Panc1 (cell line): Measurements from ENCODE around the gene GREB1L. TPM values are rescaled to one million over a fixed set of nuclear protein-coding genes. Genes with fewer than 3 reads are reported as not detected.

ENCODE experiments used
- ATAC-seq: fragments of 200-7000 bp; cut with Tn5 transposase; 2 replicates; pipeline ENCODE4 v1.9.1; 2020; ENCODE audit warnings: mild to moderate bottlenecking, moderate library complexity
- BruUV-seq: library from RNA; stranded (reverse); fragments of 400-500 nt; replicated peaks from 2 replicates; lab custom pipeline; 2021; lab: Mats Ljungman, UMichigan
- CTCF ChIA-PET: fragments of 300-600 bp; sonication (Branson Sonifier 250); formaldehyde crosslinking; loops from one replicate; lab custom pipeline; 2022; ENCODE audit warnings: antibody characterized with exemption; lab: Charles Lee
- POLR2A ChIA-PET: fragments of 300-600 bp; sonication (Branson Sonifier 250); formaldehyde crosslinking; loops from one replicate; lab custom pipeline; 2022; ENCODE audit warnings: antibody characterized with exemption; lab: Charles Lee
- DNase-seq: peaks from one replicate; pipeline ENCODE4 v3.0.0-alpha.2; 2010; ENCODE audit warnings: low read depth, low spot score
- H3K27ac ChIP-seq: 2 replicates; pipeline ENCODE4 v1.5.1; 2011; ENCODE audit warnings: mild to moderate bottlenecking, low read length, inconsistent platforms
- H3K27me3 ChIP-seq: fragments of 200-500 bp; sonication (Bioruptor generic); 2 replicates; pipeline ENCODE4 v1.6.0; 2014; ENCODE audit warnings: low read length, inconsistent platforms; ENCODE audit not compliant: control insufficient read depth, insufficient read depth
- H3K36me3 ChIP-seq: fragments of 200-500 bp; sonication (Bioruptor generic); 2 replicates; pipeline ENCODE4 v1.5.1; 2014; ENCODE audit warnings: inconsistent platforms, mild to moderate bottlenecking, low read length, moderate library complexity; ENCODE audit not compliant: control insufficient read depth, insufficient read depth
- H3K4me1 ChIP-seq: 2 replicates; pipeline ENCODE4 v1.5.1; 2011; ENCODE audit warnings: inconsistent platforms, mild to moderate bottlenecking, low read length, moderate library complexity; ENCODE audit not compliant: control insufficient read depth, insufficient read depth
- H3K4me3 ChIP-seq, 2 experiments: 2 replicates each; pipeline ENCODE4 v1.5.1; 2011 to 2012; ENCODE audit warnings: low read depth in 2 of 2, low read length in 2 of 2, mild to moderate bottlenecking in 2 of 2, inconsistent platforms in 1 of 2, moderate library complexity in 1 of 2
- H3K9me3 ChIP-seq: fragments of 200-500 bp; sonication (Bioruptor generic); 2 replicates; pipeline ENCODE4 v1.5.1; 2014; ENCODE audit warnings: low read depth, mild to moderate bottlenecking, inconsistent platforms, low read length, moderate library complexity; ENCODE audit not compliant: control insufficient read depth, insufficient read depth
- CTCF ChIP-seq: fragments of 450-650 bp; IDR thresholded peaks from 2 replicates; pipeline ENCODE4 v1.5.1; 2017; ENCODE audit warnings: mild to moderate bottlenecking
- POLR2AphosphoS5 ChIP-seq: IDR thresholded peaks from 2 replicates; pipeline ENCODE4 v1.6.1; 2012; ENCODE audit warnings: mild to moderate bottlenecking, low read depth, low read length, moderate library complexity
- REST ChIP-seq, 2 experiments: IDR thresholded peaks; 2 replicates each; pipeline ENCODE4 v1.6.1; 2011 to 2012; ENCODE audit warnings: low read depth in 2 of 2, control low read depth in 1 of 2, low read length in 1 of 2, mild to moderate bottlenecking in 1 of 2, moderate library complexity in 1 of 2; ENCODE audit not compliant: insufficient read depth in 1 of 2
- SIN3A ChIP-seq: IDR thresholded peaks from 2 replicates; pipeline ENCODE4 v1.6.1; 2012; ENCODE audit warnings: low read depth, mild to moderate bottlenecking, low read length, moderate library complexity, borderline replicate concordance; ENCODE audit not compliant: insufficient read depth
- TCF7L2 ChIP-seq: IDR thresholded peaks from 2 replicates; pipeline ENCODE4 v1.6.1; 2011; ENCODE audit warnings: mild to moderate bottlenecking, low read depth, low read length, inconsistent platforms
- in situ Hi-C: cut with HindIII; loops from 2 replicates; pipeline ENCODE4 v1.10.0; 2016; ENCODE audit warnings: low sequenced_read_pairs, low pct_unique_long_range_greater_than_20kb
- intact Hi-C: fragments of 100-400 bp; cut with micrococcal nuclease; formaldehyde crosslinking; loops from one replicate; pipeline ENCODE4 v1.10.0; 2022; ENCODE audit not compliant: unreplicated experiment
- total RNA-seq: library from RNA; stranded (reverse); gene quantifications from one replicate; pipeline ENCODE4 v1.2.1, GENCODE V29; 2021; ENCODE audit not compliant: unreplicated experiment

GREB1L gene
- total RNA-seq, 1 experiment from 2014 or later: 11.0 TPM

DNA sequence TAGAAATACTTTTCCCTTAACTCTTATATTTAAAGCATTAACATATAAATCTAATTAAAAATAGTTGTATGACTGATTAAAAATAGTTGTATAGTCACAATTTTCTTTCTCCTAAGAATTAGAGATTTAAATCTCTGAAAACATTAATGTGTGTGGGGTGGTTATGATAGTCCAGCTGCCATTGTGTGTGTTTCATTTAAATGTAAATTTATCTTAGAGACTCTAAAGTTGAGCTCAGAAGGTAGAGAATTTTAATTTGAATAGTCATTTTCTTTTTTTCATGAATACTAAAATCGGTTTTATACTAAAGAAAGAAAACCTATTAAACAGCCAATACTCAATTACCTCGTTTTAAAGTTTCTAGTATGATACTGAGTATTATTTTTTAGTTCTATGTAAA is 18.6 kb downstream of the GREB1L start:
- intact Hi-C loops (no loop called here), in situ Hi-C loops (no loop called here)
- H3K9me3 ChIP-seq: no peaks in the 10 kb centered on the region
- no peak for DNase-seq
- CTCF ChIA-PET: no interaction called here
- no peak for TF ChIP-seq REST (IDR thresholded peaks at IDR 0.05; ENCODE audit: insufficient read depth in 1 of 2, low read depth in 2 of 2, low read length in 1 of 2)
- TF ChIP-seq CTCF: no peak
- TF ChIP-seq TCF7L2: no peak
- no peak for TF ChIP-seq POLR2AphosphoS5
- TF ChIP-seq SIN3A: no peak
- H3K27me3 ChIP-seq: no peaks in the 10 kb centered on the region
- peaks cover 6% of the 10 kb centered on the region; the same call in 1 of the 2 replicates for H3K4me1 ChIP-seq
- no peaks in the 10 kb centered on the region for H3K36me3 ChIP-seq
- H3K4me3 ChIP-seq: no peak overlapping the region
- ATAC-seq: no peak
- POLR2A ChIA-PET: no interaction called here
- H3K27ac ChIP-seq: no peak overlapping the region
- no TSS peak for BruUV-seq

- peaks cover 6% of the 10 kb centered on the region for H3K4me1 ChIP-seq
- DNase-seq: no peak
- no peaks in the 10 kb centered on the region for H3K9me3 ChIP-seq
- ChIA-PET POLR2A (no interaction called here), CTCF (no interaction called here)
- in situ Hi-C loops: no loop called here
- no peak for ATAC-seq
- TF ChIP-seq CTCF: no peak
- no peak for TF ChIP-seq REST (IDR thresholded peaks at IDR 0.05; ENCODE audit: insufficient read depth in 1 of 2, low read depth in 2 of 2, low read length in 1 of 2)
- no peak for TF ChIP-seq POLR2AphosphoS5
- no peak for TF ChIP-seq SIN3A
- no peak for TF ChIP-seq TCF7L2
- H3K4me3 ChIP-seq: no peak overlapping the region
- no peaks in the 10 kb centered on the region for H3K27me3 ChIP-seq
- H3K27ac ChIP-seq: no peak overlapping the region
- no TSS peak for BruUV-seq
- intact Hi-C loops: no loop called here
- no peaks in the 10 kb centered on the region for H3K36me3 ChIP-seq
Measured at GRCh38 chr18:21261352-21261751, 19.3 kb downstream of the GREB1L start.
